HG03520 (cell line): ENCODE measurements around the gene RNU6-9.

Experiments used
- ATAC-seq: cut with Tn5 transposase; IDR thresholded peaks from one replicate; pipeline ENCODE4 v1.9.1; 2021; ENCODE audit warnings: mild to moderate bottlenecking, moderate library complexity; ENCODE audit not compliant: unreplicated experiment

Gene RNU6-9

GRCh38 chr19:896434-896833, 3.1 kb downstream of the RNU6-9 start:
- ATAC-seq: no peak

DNA sequence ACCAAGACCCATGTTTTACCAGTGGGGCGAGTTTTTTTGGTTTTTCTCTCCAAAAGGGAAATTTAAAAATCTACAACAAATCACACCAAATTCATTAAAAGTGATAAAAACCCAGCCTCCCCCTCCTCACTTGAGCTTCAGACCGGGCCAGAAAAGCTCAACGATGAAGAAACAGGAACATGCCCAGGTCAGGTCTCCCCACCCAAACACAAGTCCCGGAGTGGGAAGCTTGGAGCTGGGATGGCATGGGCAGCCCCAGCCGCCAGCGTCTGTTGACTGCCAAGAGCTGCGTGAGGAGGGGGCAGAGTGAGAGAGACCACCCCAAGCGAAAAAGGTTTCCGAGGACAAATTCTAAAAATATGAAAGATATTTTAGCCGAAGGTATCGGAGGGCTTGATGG, 3.7 kb downstream of the RNU6-9 start:
- ATAC-seq: no peak

DNA sequence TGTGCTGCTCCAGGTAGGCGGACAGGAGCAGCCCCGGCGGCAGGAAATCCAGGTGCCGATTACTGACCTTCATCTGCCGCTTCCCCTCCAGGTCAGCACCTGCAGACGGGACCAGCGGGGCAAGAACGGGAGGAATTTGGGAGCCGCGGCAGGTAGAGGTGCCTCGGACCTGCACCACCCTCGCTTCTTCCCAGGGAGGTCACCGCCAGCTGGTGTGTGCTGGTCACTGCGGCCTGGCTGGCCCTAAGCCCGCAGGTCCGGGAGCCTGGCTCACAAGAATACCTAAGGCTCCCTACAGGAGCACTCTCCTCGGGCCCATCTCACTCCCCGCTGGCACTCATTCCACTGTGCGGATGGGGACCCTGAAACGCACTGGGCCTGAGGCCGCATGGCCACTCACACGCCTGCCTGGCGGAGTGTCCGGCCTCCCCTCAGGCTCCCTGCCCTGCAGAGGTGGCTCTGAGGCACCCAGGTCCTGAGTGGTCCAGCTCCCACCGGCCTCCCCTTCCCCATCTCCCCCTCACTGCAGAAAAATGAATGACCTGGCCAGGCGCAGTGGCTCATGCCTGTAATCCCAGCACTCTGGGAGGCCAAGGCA, 4.3 kb downstream of the RNU6-9 start:
- no peak for ATAC-seq

- ATAC-seq: no peak
Observed at GRCh38 chr19:898663-899062, 5.4 kb downstream of the RNU6-9 start.

DNA sequence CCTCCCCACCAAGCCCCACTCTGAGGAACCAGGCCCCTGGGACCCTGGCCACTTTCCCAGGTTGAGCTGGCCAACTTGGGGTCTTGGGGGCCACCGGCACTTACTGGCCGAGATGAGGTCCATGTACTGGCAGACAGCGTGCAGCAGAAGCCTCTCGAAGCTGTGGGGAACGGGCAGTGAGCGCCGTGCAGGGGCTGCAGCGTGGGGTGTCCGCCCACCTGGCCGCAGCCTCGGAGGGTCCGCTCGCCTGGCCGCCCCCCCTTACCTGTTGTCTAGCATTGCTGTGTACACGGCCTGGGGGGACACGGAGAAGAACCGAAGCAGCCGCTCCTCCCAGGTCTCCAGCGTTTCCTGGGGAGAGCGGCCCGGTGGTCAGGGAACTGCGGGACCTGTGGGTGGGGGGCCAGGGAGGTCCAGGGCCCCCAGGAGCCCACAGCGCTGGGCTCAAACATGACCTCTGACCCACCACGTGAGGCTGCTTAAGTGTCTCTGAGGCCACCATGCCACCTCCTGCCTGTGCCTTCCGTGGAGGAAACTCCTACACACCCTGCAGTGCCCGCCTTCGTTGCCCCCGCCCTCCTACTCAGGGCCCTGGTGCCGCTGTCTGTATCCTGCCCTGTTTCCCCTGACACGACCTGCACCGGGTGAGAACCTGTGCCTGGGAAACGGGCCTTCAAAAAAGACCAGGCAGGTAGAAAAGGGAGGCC, 6.2 kb downstream of the RNU6-9 start:
- no peak for ATAC-seq

DNA sequence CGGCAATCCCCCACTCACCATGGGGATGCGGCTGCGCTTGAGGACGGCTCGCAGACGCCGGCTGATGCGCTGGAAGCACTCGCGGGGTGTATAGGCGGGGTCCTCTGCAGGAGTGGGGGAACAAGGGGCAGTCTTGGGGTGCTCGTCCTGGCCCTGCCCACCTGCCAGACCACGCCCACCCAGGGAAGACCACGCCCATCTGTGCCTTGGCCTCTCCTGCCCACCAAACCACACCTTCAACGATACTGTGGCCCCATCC, 6.7 kb downstream of the RNU6-9 start:
- ATAC-seq: no peak

DNA sequence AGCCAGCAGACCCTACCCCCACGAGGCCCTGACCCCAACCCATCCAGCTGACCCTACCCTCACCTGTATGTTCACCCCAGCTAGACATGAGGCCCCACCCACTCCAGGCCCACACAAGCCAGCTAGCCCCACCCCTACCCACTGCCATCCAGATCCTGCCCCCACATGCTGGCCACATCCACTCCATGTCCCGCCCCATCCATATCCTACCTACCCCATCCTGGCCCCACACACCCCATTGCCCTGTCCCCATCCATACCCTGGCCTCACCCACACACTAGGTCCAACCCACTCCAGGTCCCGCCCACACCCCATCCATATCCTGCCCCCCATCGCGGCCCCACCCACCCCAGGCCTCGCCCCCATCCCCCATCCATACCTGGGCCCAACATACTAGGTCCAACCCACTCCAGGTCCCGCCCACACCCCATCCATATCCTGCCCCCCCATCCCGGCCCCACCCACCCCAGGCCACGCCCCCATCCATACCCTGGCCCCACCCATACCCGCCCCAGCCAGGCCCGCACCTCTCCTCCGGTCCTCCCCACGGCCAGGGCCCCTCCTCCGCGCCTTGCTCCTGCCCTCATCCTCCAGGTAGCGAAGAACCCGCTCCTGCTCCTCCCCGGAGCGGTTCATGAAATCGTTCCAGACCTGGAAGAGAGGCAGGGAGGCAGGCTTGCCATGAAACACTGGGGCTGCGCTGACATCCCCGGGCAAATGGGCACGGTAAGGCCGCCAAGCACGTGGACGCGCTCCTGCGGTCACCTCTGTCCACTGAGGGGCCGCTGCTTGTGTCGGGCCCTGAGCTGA, 7.2 kb downstream of the RNU6-9 start:
- no peak for ATAC-seq

GRCh38 chr19:901216-902092, 8.2 kb downstream of the RNU6-9 start:
- ATAC-seq: no peak

DNA sequence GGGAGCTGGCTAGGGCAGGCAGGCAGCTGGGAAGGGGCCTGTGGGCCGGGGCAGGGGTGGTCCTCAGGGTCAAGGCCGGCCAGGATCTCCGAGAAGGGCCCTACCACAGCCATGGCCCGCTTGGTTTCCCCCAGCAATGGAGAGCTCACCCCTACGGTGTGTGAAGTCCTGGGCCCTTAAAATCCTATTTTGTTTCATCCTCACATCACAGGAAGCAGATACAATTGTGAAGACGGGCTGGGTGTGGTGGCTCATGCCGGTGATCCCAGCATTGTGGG, 8.7 kb downstream of the RNU6-9 start:
- no peak for ATAC-seq

DNA sequence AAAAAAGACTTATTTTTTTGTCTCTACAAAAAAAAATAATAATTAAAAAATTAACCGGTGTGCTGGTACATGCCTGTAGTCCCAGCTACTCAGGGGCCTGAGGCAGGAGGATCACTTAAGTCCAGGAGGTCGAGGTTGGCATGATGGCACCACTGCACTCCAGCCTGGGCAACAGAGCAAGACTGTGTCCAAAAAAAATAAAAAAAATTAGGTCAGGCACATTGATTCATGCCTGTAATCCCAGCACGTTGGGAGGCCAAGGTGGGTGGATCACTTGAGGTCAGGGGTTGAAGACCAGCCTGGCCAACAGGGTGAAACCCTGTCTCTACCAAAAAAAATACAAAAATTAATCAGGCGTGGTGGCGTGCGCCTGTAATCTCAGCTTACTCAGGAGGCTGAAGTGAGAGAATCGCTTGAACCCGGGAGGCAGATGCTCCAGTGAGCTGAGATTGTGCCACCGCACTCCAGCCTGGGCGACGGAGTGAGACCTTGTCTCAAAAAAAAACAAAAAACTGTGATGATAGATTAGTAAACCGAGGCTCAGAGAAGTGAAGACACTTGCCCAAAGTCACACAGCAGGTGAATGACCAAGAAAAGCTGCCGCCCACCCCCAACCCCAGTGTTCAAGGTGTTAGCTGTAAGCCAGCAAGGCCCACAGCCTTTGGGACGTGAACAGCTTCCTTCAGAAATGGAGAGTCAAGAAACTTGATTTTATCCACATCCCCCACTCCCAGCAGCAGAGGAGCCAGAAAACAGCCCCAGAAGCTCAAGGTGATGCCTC, 9.4 kb downstream of the RNU6-9 start:
- ATAC-seq: no peak

GRCh38 chr19:903266-903797, 10.0 kb downstream of the RNU6-9 start:
- ATAC-seq: no peak

- ATAC-seq: no peak
Observed at GRCh38 chr19:904545-904944, 11.3 kb downstream of the RNU6-9 start.

GRCh38 chr19:906480-906879, 13.2 kb downstream of the RNU6-9 start:
- ATAC-seq: no peak

- no peak for ATAC-seq
Observed at GRCh38 chr19:907183-907853, 14.0 kb downstream of the RNU6-9 start.

DNA sequence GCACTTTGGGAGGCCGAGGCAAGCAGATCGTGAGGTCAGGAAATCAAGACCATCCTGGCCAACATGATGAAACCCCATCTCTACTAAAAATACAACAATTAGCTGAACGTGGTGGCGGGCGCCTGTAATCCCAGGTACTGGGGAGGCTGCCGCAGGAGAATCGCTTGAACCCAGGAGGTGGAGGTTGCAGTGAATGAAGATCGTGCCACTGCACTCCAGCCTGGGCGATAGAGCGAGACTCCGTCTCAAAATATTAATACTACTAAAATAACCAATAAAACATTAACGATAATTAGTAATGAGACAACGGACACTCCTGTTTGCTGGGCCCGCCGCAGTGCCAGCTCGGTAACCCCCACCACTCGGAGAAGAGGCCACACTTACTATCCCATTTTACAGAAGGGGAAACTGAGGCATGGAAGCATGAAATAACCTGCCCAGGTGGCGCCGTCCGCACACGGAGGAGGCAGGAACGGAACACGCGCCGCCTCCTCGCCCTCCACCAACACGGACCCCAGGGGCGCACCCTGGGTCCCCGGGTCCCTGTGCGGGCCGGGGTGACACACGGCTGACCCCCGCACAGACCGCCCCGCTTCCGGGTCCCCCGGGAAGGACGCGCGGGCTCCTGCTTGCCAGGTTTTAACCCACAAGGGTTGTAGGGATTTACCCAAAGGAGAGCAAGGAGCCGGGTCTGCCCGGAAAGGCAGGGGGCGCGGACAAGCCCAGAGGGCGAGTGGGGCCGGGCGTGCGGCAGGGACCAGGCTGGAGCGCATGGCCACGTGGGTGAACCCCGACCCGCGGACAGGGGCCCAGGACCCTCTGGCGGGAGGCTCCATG, 18.1 kb downstream of the RNU6-9 start:
- no peak for ATAC-seq

DNA sequence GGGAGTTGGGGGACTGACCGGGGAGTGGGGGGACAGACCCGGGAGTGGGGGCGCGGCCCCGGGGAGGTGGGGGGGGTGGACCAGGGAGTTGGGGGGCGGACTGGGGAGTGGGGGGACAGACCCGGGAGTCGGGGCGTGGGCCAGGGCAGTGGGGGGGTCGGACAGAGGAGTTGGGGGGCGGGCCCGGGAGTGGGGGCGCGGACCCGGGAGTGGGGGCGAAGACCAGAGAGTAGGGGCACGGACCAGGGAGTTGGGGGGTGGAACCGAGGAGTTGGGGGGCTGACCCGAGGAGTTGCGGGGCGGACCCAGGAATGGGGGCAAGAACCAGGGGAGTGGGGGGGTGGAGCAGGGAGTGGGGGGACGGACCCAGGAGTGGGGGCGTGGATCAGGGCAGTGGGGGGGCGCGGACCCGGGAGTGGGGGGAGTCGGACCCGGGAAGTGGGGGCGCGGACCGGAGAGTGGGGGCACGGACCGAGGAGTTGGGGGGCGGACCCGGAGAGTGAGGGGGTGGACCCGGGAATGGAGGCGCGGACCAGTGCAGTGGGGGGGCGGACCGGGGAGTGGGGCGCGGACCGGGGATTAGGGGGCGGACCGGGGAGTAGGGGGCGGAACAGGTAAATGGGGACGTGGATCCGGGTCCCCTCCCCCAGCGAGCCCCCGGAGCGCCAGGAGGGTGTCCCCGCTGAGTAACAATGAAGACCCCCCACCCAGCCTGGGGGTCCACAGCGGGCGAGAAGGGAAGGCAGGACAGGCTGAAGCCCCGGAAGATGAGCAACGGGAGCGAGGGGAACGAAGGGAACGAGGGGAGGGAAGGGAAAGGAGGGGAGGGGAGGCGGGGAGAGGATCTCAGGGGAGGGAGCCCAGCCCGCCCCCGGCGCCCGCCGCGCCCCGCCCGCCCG, 19.1 kb downstream of the RNU6-9 start:
- ATAC-seq: no peak

- no peak for ATAC-seq
Observed at GRCh38 chr19:913080-913748, 19.9 kb downstream of the RNU6-9 start, which contains the start of gene R3HDM4. Gene R3HDM4, minus strand, starts transcription at chr19:913219. Its CDS starts 62 bp downstream, at chr19:913157.
